ENCODE measurements around the gene SATB1.
"Not testable (repeated sequence)": the region's sequence is repeated elsewhere in the genome, so short reads cannot be mapped to it uniquely, and the experiment has no call there.

Gene SATB1

GRCh38 chr3:18349197-18349798, 75.8 kb downstream of the SATB1 start:
- DNase-seq: no peak

GRCh38 chr3:18346097-18346496, 79.0 kb downstream of the SATB1 start:
- DNase-seq: no peak

GRCh38 chr3:18345015-18345367, 80.1 kb downstream of the SATB1 start:
- no peak for DNase-seq

DNA sequence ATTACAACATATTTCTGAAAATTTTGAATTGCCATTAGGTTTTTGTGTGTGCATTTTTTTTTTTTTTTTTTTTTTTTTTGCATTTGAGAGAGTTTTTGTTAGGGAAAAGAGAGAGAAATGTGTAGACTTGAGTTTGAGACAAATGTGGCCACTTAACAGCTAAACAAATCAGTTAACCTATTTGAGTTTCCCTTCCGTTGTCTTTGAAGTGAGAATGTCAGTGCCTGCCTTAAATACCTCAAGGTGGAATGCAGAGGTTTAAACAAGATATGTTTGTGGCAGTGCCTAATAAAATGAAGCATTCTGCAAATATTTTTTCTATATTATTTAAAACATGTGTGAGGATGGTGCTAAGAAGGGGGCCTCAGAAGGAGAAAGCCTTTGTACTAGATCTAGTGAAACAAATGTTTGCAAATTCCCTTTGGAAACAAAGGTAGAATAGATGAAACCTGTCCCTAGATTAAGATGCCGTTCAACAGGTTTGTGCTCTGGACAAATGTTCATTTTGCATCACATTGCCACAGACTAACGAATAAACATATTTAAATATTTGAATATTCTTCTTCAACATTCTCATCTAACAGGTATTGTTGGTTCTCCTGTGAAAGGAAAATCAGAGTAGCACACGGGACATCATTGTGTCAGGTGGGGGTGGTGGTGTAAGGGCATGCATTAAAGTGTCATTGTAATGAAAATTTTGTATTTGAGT, 80.7 kb downstream of the SATB1 start:
- no peak for DNase-seq

DNA sequence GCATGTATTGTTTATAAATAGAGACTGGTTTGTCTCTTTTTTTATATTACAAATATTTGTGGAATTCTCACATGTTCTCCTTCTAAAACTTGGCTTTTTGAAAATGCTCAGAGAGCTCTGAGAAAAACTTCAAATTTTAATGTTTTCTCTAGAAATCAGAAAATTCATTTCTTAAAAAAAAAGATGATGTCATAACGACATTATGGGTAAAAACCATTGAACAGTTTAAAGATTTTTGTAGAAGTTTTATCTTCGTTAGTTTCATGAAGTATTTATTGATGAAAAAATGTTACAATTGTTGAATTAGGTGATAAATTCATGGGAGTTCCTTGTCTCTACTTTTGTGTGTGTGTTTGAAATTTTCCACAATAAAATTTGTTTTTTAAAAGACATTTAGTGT, 81.3 kb downstream of the SATB1 start:
- no peak for DNase-seq

GRCh38 chr3:18338827-18339514, 86.2 kb downstream of the SATB1 start:
- no peak for DNase-seq

- DNase-seq: no peak
Observed at GRCh38 chr3:18337231-18337630, 87.9 kb downstream of the SATB1 start.

GRCh38 chr3:18334837-18335601, 90.1 kb downstream of the SATB1 start:
- DNase-seq: no peak

- DNase-seq: not testable (repeated sequence)
Observed at GRCh38 chr3:18330772-18331441, 94.2 kb downstream of the SATB1 start.

- no peak for DNase-seq
Observed at GRCh38 chr3:18308096-18308650, 117.0 kb downstream of the SATB1 start.

GRCh38 chr3:18307529-18307928, 117.6 kb downstream of the SATB1 start:
- no peak for DNase-seq

DNA sequence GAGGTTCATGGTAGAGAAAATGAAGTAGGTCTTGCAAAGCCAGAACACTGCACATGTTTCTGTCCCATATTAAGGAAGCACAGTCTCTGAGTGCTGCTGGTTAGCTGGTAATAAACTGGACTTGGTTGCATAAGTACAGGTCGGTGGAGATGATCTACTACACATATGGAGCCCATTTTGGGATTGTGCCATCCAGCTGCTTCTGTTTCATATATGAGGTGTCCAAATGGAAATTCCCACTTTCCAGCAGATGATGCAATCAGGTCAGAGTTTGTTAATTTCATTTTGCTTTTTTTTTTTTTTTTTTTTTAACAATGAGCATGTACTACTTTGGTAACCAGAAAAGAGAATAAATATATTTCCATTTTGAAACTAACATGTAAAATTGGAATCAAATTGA, 122.6 kb downstream of the SATB1 start:
- no peak for DNase-seq

DNA sequence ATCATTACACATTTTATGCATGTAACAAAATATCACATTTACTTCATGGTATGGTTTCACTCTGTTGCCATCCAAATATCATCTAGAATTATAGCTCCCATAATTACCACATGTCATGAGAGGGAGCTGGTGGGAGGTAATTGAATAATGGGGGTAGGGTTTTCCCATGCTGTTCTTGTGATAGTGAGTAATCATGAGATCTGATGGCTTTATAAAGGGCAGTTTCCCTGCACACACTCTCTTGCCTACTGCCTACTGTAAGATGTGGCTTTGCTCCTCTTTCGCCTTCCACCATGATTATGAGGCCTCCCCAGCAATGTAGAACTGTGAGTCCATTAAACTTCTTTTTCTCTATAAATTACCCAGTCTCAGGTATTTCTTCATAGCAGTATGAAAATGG, 123.4 kb downstream of the SATB1 start:
- no peak for DNase-seq

DNA sequence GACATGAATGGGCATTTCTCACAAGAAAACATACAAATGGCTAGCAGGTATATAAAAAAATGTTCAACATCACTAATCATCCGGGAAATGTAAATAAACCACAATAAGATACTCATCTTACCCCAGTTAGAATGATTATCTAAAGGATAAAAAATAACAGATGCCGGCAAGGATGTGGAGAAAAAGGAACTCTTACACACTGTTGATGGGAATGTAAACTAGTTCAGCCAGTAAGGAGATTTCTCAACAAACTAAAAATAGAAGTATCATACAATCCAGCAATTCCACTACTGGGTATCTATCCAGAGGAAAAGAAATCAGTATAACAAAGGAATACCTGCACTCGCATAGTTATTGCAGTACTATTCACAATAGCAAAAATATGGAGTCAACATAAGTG, 124.2 kb downstream of the SATB1 start:
- no peak for DNase-seq

- no peak for DNase-seq
Observed at GRCh38 chr3:18297126-18297525, 128.0 kb downstream of the SATB1 start.

All from NCI-H2227 treated with DMSO at 0.1 percent for 48 hours (cell line).